ENCODE measurements around the gene KRT9. TPM values are rescaled to one million over a fixed set of nuclear protein-coding genes. Genes with fewer than 3 reads are reported as not detected.

The KRT9 gene
- total RNA-seq, 1 donor from 2014 or later, result 0.79 TPM

- DNase-seq, result no peak
Measured at GRCh38 chr17:41528959-41529353, 42.9 kb downstream of the KRT9 start.

DNA sequence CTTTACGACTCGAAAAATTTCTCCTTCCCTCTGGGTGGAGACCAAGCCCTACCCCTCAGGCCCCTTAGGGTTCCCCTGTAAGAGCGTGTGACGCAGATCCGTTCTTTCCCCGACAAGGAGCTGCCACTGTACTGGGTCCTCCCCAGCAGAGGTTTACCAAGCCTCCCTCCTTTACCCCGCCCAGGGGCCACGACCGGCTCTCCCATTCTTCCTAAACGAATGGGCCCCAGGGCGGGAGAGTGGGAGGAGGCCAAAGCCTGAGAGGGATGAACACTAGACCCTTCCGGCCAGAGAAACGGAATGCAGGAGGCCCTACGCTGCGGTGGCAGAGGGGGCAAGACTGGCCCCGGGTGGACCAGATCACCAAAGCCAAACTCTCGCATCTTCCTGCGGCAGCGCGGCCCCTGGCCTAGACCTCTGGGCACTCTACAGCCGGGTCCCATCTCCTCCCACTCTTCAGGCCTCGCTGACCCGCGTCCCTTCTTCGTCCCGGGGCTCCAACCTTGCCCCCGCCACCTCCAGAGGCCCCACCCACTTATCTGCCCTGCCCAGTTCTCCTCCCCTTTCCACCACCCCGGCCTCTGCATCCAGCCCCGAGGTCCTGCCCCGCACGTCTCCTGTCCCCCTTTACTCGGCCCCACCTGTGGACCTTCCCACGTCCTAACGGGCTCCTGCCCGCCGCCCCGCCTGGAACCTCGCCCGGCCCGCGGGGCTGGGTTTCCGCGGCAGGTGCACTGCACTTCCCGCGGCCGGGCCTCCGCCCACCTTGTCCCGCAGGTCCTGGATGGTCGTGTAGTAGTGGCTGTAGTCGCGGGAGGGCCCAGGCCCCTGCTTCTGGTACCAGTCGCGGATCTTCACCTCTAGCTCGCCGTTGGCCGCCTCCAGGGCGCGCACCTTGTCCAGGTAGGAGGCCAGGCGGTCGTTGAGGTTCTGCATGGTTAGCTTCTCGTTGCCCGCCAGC lies 44.5 kb downstream of the KRT9 start:
- no peak for DNase-seq

- DNase-seq, result no peak
Measured at GRCh38 chr17:41524261-41524660, 47.6 kb downstream of the KRT9 start.

DNA sequence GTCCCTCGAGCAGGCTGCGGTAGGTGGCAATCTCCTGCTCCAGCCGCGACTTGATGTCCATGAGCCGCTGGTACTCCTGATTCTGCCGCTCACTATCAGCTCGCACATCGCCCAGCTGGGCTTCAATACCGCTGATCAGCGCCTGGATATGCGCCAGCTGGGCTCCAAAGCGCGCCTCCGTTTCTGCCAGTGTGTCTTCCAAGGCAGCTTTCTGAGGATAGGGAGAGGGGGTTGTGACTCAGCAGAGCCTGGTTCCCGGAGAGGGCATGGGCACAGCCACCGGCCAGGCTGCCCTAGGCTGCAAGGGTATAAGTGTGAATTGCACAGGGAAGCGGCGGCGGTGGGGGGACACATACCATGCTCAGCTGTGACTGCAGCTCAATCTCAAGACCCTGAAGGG lies 48.1 kb downstream of the KRT9 start:
- no peak for DNase-seq

DNA sequence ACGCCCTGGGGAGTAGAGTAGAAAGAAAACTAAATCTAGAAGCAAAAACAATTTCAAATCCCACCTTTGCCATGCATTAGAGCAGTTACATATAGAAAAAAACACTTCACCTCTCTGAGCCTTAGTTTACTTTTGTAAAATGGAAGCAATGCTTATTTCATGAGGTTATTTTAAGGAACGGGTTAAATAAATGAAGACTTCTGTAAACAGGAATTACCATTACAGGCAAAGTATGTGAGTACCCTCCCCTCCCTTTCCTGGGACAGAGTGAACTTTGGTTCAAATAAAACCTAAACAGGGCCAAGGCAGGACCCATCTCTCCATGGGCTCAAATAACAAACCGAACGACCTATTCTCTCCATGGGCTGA lies 48.6 kb downstream of the KRT9 start:
- no peak for DNase-seq

- no peak for DNase-seq
Measured at GRCh38 chr17:41522301-41523224, 49.3 kb downstream of the KRT9 start.

- DNase-seq, result no peak
Measured at GRCh38 chr17:41521574-41522261, 50.1 kb downstream of the KRT9 start.

- DNase-seq, result no peak
Measured at GRCh38 chr17:41520821-41521521, 50.9 kb downstream of the KRT9 start.

DNA sequence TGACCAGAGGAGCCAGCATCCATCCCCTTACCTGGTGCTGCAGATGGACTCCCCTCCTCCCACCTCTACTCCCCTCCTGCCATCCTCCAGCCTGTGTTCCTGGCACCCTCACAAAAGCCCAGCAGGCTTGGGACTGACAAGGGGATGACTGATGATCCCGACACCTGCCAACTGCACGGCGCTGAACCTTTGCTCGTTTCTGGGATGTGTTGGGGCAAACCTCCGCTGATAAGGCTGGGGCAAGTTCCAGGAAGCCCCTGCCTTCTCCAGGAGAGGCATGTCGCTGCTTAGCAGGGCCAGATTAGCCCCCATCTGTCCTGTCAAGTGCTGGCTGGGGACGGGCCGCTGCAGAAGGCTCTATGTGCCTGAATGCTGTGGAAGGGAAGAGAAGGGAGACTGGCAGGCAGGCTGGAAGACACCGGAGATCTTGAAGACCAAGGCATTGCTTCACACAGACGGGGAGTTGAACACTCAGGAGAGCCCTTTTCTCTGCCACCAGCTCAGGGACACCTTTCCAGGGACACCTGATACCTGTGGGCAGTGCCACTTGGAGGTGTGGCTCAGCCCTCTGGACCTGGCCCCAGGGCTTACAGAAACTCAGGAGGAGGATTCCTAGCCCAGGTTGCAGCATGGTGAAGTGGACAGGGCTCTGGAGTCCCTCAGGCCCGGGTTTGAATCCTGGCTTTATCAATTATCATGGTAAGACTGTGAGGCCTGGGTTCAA lies 52.2 kb downstream of the KRT9 start:
- peak; percentile 17 for DNase-seq

- DNase-seq, result no peak
Measured at GRCh38 chr17:41518789-41519449, 52.9 kb downstream of the KRT9 start, which contains the start of gene KRT15. Gene KRT15 (minus strand): TSS chr17:41518890. CDS start chr17:41518827, 63 bp downstream.

DNA sequence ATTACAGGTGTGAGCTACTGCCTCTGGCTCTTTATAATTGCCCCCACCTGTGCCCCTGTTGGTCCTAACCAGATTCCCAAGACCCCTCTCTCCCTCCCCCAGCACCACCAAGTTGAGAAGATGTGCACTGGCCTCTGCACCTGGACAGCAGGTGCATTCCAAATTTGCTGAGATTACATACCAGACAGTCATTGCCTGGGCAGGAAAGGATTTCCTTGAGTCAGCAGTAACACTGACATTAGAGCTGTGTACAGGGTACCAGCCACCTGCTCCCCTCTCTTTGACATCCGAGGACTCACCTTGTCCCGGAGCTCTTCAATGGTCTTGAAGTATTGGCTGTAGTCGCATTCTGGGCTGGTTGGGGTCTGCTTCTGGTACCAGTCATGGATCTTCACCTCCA lies 53.8 kb downstream of the KRT9 start:
- no peak for DNase-seq

GRCh38 chr17:41516830-41517283 lies 55.0 kb downstream of the KRT9 start:
- DNase-seq, result no peak

DNA sequence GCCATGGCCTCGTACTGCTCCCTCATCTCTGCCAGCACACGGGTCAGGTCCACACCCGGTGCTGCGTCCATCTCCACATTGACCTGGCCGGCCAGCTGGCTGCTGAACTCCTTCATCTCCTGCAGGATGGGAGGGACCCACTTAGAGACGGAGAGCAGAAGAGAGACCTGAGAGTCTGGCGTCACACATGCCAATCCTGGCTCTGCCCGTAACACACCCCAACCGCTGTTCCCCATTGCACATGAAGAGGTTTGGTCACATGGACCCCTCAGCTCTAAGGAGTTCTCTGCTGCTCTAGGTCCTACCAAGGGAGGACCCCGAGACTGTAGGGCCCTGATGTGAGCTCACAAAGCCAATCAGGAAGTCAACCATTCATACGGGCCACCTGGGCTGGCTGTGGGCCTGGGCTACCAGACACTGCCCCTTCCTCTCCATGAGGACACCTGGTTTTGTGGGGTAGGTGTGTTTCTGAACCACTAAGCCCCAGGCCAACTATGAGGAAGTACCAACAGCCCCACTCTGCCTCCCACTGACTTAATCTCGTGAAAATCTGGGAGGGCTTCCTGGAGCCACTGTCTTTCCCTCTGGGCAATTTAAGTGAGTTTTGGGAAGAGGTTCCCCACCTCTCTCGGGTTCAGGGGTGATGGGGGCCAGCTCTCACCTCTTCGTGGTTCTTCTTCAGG lies 55.6 kb downstream of the KRT9 start:
- no peak for DNase-seq

Other genes with a start within 250 kb of the KRT9 start
- gene KRT33A, start 221.2 kb downstream of the KRT9 start, total RNA-seq, result 22.0 TPM
- gene KRT33B, start 202.2 kb downstream of the KRT9 start, total RNA-seq, result 7.7 TPM
- 19.5 TPM for gene KRT34, start 189.8 kb downstream of the KRT9 start, total RNA-seq
- 52.1 TPM for gene KRT31, start 174.5 kb downstream of the KRT9 start, total RNA-seq
- 0.99 TPM for gene KRT37, start 147.5 kb downstream of the KRT9 start, total RNA-seq
- 7.2 TPM for gene KRT38, start 131.1 kb downstream of the KRT9 start, total RNA-seq
- gene KRT32, start 104.7 kb downstream of the KRT9 start, total RNA-seq, result 28.0 TPM
- gene KRT35, start 90.9 kb downstream of the KRT9 start, total RNA-seq, result 31.5 TPM
- 1.9 TPM for gene KRT36, start 82.1 kb downstream of the KRT9 start, total RNA-seq
- 2.9 TPM for gene KRT13, start 66.4 kb downstream of the KRT9 start, total RNA-seq
- gene KRT15, start 53.2 kb downstream of the KRT9 start, total RNA-seq, result 348 TPM
- gene KRT19, start 43.8 kb downstream of the KRT9 start, total RNA-seq, result 75.9 TPM
- 763 TPM for gene KRT14, start 14.8 kb upstream of the KRT9 start, total RNA-seq
- 142 TPM for gene KRT16, start 40.7 kb upstream of the KRT9 start, total RNA-seq
- 1,205 TPM for gene KRT17, start 52.5 kb upstream of the KRT9 start, total RNA-seq
- 136 TPM for gene EIF1, start 116.8 kb upstream of the KRT9 start, total RNA-seq
- not detected for gene GAST, start 140.3 kb upstream of the KRT9 start, total RNA-seq
- 0.49 TPM for gene HAP1, start 162.6 kb upstream of the KRT9 start, total RNA-seq
- 163 TPM for gene JUP, start 214.7 kb upstream of the KRT9 start, total RNA-seq
- gene P3H4, start 239.9 kb upstream of the KRT9 start, total RNA-seq, result 27.9 TPM
- 97.2 TPM for gene FKBP10, start 240.9 kb upstream of the KRT9 start, total RNA-seq

Data from skin of body (tissue), 2 donors.